GM12801 (cell line): ENCODE results near the gene ARHGAP28.

ENCODE experiments used
- TF ChIP-seq, protein P1 (sequence below): IDR thresholded peaks from one replicate; pipeline ENCODE4 v1.5.1; 2011; ENCODE audit warnings: control low read depth; ENCODE audit not compliant: insufficient read length; ENCODE audit errors: extremely low read depth

ARHGAP28 gene

DNA sequence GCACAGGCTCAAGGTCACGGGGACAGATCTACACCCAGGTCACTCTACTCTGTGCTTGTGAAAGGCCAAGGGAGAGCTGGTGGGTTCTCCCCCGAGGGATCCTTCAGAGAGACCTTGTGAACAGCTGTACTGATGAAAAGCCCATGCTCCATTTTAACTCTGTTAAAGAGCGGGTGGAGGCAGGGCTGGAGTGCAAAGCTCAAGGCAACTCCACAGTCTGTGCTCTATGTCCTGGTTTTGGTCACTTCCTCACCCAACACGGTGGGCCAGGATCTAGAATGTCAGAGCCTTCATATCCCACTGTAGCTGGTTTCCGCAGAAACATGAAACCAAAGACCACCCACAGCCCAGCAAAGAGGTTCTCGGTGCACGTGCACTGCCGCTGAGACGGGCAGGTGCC, 210.9 kb downstream of the ARHGAP28 start:
- TF ChIP-seq, protein P1, sequence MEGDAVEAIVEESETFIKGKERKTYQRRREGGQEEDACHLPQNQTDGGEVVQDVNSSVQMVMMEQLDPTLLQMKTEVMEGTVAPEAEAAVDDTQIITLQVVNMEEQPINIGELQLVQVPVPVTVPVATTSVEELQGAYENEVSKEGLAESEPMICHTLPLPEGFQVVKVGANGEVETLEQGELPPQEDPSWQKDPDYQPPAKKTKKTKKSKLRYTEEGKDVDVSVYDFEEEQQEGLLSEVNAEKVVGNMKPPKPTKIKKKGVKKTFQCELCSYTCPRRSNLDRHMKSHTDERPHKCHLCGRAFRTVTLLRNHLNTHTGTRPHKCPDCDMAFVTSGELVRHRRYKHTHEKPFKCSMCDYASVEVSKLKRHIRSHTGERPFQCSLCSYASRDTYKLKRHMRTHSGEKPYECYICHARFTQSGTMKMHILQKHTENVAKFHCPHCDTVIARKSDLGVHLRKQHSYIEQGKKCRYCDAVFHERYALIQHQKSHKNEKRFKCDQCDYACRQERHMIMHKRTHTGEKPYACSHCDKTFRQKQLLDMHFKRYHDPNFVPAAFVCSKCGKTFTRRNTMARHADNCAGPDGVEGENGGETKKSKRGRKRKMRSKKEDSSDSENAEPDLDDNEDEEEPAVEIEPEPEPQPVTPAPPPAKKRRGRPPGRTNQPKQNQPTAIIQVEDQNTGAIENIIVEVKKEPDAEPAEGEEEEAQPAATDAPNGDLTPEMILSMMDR, result no peak

DNA sequence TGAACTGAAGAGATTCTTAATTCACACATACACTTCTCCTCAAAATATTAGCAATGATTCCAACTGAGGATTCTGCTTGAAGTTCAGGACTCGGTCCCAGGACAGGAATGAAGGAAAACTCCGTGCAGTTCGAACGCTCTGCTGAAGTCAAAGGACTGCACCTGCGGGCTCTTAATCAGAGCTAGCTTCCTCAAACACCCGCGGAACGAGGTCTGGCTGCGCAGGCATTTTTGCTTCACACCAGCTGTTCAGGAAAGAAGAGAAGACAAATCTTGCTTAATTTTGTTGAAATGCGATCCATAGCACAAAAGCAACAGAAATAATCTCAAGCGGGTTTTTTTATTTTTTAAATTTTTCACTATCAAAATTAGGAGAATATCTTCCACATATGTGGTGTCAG, 212.5 kb downstream of the ARHGAP28 start:
- TF ChIP-seq, protein P1, result no peak

DNA sequence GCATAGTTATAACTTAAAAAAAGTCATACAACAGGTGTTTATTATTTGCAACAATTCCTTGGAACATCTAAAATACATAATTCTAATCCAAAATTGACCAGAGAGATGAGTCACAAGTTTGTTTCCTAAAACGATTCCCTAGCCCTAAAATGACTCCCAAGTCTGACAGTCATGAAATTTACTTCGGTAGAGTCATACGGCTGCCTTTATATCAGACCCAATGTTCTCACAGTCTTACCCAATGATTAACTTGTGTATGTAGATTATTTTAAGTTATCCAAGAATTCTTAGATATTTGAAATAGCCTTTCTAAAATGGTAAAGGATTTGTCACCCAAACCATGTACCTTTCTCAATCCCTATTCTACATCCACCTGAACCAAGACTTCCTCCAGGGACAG, 213.2 kb downstream of the ARHGAP28 start:
- TF ChIP-seq, protein P1, result no peak

DNA sequence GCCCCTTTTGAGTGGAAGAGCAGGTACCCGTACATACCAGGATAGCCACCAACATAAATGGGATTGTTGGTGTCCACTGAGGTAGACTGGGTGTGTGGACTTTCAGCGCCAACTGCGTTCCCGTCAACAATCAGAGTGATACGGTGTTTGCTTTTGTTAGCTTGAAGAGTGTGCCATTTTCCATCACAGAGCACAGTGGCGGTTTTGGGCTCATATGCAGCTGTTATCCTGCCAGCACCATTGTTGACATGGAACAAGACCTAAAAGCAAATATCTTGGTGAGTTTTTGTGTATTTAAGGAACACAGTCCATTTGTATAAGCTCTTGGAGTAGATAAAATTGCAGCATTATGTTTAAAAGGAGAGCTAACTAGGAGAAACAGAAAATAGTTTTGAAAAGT, 213.6 kb downstream of the ARHGAP28 start:
- TF ChIP-seq, protein P1, result no peak

DNA sequence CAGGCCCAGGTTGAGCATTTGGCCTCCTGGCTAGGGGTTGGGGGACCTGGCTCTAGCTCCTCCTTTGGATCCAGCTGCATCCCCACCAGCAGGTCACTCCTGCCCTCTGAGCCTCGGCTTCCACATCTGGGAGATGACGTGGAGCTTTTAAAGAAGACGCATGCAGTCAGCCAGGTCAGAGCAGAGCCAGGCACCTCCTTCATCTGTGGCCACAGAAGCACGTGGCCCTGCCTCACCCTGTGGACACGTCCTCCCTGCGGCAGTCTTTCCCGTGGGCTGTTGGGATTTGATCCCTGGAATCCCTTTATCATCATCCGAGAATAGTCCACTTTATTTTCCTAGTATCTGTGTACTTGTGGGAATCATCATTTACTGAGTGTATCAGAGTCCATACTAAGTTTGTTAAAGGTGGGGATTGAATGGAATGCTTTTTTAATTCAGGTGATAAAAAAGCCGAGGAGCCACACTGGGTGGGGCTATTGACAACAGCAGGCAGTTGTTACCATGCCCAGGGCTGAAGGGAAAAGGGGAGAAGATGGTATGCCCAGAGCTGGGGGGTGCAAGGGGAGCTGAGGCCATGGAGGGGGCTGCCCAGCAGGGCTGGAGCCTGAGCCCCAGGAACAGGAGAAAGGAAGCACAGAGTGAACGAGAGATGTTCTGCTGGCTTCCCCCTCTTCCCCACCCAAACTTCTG, 218.0 kb downstream of the ARHGAP28 start:
- TF ChIP-seq, protein P1, result no peak

DNA sequence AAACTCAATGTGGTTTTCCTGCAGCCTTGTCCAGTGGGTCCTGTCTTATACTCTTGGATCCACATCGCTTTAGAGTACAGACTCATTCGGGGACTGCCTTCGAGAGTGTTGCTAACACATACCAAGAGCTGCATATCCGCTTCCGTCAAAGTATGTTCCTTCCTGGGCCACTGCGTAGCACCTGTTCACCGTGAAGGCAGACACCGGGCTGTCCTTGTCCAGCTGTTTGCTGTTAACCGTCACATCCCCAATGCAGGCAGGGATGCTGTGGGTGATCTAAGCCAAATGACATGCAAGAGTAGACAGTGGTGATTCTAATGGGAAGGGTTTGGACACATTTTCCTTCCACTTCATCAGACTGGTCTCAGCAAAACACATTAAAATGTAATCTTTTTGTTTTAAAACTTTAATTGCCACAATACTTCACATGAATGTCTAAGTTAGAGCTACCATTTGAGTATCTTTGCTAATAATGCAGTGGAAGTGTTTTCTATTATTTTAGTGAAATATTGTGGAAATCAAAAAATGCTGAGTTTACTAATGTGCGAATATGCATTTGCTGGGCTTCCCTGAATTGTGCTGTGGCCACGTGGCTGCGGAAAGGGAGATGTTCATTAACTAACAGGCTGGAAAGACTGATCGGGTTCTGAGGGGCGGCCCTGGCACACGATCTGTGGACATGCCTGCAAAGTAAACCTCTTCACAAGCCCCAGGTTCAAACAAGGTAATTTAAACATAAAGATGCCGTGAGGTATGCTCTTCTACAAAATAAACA, 219.0 kb downstream of the ARHGAP28 start:
- TF ChIP-seq, protein P1, result no peak

DNA sequence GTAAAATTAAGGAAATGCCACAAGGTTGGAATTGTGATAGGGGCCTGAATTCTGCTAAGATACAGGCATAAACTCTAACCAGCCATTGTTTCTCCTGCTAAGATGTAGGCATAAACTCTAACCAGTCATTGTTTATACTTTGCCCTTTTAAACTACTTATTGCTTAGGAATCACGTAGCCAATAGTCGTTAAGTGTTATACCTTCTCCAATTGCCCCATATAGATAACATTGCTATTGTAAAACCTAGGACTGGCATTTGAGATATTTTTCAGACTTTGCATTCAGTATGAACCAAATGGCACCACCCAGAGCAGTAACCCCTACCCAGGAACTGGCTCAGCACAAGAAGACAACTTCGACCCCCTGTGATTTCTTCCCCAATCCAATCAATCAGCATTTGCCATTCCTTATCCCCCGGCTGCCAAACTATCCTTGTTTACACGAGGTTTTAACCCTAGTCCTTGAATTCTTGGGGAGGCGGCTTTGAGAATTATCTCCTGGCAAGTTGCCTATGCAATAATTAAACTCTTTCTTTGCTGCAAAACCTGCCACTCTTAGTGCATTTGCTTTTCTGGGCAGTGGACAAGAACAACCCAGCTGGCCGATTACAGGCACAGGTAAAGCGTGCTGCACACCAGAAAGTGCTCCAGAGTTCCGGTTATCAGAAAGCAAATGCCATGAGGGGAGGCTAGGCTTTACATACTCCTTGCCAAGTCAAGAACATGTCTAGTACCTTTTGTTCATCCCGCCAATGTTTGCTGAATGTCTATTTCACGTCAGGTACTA, 220.5 kb downstream of the ARHGAP28 start:
- TF ChIP-seq, protein P1, result no peak
